ENCODE results near the gene TFAP2D. TPM values are rescaled to one million over a fixed set of nuclear protein-coding genes. Genes with fewer than 3 reads are reported as not detected.
A peak's percentile ranks its signal among the peaks of the same experiment; 100 is the strongest.

The TFAP2D gene
- total RNA-seq, 1 donor, result not detected

GRCh38 chr6:50778696-50779095 lies 65.4 kb downstream of the TFAP2D start:
- no peak overlapping the region for H3K4me3 ChIP-seq (ENCODE audit: low read length)
- no peaks in the 10 kb centered on the region for H3K4me1 ChIP-seq (ENCODE audit: insufficient read depth, low read length)
- H3K9me3 ChIP-seq (ENCODE audit: low read depth, low read length), result no peaks in the 10 kb centered on the region
- no peaks in the 10 kb centered on the region for H3K27me3 ChIP-seq (ENCODE audit: insufficient read depth, low read length)

GRCh38 chr6:50780382-50780781 lies 67.1 kb downstream of the TFAP2D start:
- Histone ChIP-seq H3K4me3 (ENCODE audit: low read length) (no peak overlapping the region), H3K4me1 (ENCODE audit: insufficient read depth, low read length) (no peaks in the 10 kb centered on the region), H3K9me3 (ENCODE audit: low read depth, low read length) (no peaks in the 10 kb centered on the region), H3K27me3 (ENCODE audit: insufficient read depth, low read length) (no peaks in the 10 kb centered on the region)

DNA sequence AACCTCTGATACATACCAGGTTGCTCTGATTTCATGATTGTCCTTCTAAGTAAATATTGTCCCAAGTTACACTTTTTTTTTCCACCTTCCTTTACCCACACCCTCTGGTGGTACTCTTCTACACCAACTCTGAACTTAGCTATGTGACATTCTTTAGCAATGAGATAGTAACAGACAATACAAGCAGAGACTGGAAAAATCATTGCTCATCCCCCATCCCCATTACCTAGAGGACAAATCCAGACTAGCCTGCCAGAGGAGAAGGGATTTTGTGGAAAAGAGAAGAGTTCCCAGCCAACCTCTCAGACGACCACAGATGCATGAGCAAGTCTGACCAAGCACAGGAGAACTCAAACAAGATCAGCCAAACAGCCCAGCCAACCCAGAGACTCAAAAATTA lies 72.6 kb downstream of the TFAP2D start:
- H3K9me3 ChIP-seq (ENCODE audit: low read depth, low read length), result no peaks in the 10 kb centered on the region
- H3K4me3 ChIP-seq (ENCODE audit: low read length), result no peak overlapping the region
- no peaks in the 10 kb centered on the region for H3K4me1 ChIP-seq (ENCODE audit: insufficient read depth, low read length)
- no peaks in the 10 kb centered on the region for H3K27me3 ChIP-seq (ENCODE audit: insufficient read depth, low read length)

DNA sequence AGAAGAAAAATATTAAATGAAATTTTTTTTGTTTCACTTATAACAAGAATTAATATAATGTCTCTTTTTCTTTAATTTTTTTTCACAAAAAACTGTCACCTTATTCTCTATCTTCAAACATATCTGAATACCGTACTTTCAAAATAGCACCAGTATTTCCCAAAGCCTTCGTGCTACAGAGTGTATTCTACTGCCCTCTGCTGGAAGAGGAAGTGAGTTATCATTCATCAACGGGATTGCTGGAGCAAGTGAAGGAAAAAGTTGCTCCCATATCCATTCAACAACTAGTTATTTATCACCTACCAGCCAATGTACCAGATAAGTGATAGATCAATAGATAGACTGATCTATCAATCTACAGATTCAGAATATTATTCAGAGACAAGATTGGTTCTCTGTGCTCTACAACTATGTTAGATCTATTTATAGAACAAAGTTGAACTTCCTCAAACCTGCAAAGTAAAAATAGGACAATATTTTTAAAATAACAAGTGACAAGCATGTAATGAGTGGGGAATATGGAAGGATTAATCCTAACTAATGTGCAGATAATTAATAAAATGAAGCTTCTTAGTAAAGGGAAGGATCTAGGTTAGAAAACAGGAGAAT lies 78.7 kb downstream of the TFAP2D start:
- Histone ChIP-seq H3K4me1 (ENCODE audit: insufficient read depth, low read length) (no peaks in the 10 kb centered on the region), H3K27me3 (ENCODE audit: insufficient read depth, low read length) (no peaks in the 10 kb centered on the region), H3K9me3 (ENCODE audit: low read depth, low read length) (no peaks in the 10 kb centered on the region), H3K4me3 (ENCODE audit: low read length) (no peak overlapping the region)

GRCh38 chr6:50792771-50793170 lies 79.4 kb downstream of the TFAP2D start:
- no peak overlapping the region for H3K4me3 ChIP-seq (ENCODE audit: low read length)
- no peaks in the 10 kb centered on the region for H3K27me3 ChIP-seq (ENCODE audit: insufficient read depth, low read length)
- no peaks in the 10 kb centered on the region for H3K9me3 ChIP-seq (ENCODE audit: low read depth, low read length)
- H3K4me1 ChIP-seq (ENCODE audit: insufficient read depth, low read length), result no peaks in the 10 kb centered on the region

DNA sequence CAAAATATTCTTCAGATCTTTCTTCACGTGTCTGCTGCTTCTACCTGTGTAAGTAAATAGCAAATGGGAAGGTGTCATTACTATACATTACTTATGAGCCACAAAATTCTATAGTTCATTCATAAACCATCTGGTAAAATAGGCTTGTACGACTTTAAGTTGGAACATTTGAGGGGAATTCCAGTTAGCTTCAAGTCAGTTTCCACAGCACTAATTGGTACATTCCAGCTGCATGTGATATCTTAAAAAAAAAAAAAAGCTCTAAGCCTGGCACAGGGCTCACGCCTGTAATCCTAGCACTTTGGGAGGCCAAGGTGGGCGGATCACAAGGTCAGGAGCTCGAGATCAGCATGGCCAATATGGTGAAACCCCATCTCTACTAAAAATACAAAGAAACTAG lies 82.2 kb downstream of the TFAP2D start:
- Histone ChIP-seq H3K4me3 (ENCODE audit: low read length) (no peak overlapping the region), H3K9me3 (ENCODE audit: low read depth, low read length) (no peaks in the 10 kb centered on the region), H3K4me1 (ENCODE audit: insufficient read depth, low read length) (no peaks in the 10 kb centered on the region)

DNA sequence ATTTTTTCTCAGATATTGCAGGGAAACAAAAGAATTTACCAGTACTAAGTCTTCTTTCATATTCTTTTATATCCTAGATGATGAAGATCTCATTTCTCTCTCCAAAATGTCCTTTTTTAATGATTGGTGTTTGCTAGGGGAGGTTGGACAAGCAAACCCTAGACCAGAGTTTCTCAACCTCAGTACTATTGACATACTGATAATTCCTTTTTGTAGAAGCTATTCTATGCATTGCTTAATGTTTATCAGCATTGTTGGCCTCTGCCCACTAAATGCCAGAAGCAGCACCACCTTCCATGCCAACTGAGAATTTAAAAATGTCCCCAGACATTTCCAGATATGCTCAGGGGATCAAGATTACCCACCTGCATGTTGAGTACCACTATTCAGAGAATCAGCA lies 91.0 kb downstream of the TFAP2D start:
- Histone ChIP-seq H3K4me3 (ENCODE audit: low read length) (no peak overlapping the region), H3K27me3 (ENCODE audit: insufficient read depth, low read length) (no peaks in the 10 kb centered on the region), H3K9me3 (ENCODE audit: low read depth, low read length) (no peaks in the 10 kb centered on the region), H3K4me1 (ENCODE audit: insufficient read depth, low read length) (no peaks in the 10 kb centered on the region)

More for the DNA sequence above, 82.2 kb downstream of the TFAP2D start:
- no peaks in the 10 kb centered on the region for H3K27me3 ChIP-seq (ENCODE audit: insufficient read depth, low read length)

DNA sequence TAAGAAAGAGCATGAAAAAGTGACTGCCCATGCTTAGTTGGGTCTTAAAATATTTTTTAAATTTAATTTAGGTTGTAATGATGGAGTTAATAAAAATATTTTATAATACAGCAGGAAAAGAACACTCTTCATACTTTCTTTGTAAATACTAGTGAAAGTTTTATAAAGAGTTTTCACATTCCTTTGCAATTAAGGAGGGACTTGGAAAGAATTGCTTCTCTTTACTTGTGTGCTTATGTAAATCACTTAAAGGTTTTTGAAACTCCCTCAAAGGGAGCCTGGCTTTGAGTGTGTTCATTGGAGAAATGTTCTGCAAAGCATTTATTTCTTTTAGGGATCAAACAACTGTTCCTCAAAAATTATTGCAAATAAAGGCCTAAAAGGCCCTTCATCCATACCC lies 93.7 kb downstream of the TFAP2D start:
- Histone ChIP-seq H3K27me3 (ENCODE audit: insufficient read depth, low read length) (no peaks in the 10 kb centered on the region), H3K9me3 (ENCODE audit: low read depth, low read length) (no peaks in the 10 kb centered on the region), H3K4me1 (ENCODE audit: insufficient read depth, low read length) (no peaks in the 10 kb centered on the region), H3K4me3 (ENCODE audit: low read length) (no peak overlapping the region)

DNA sequence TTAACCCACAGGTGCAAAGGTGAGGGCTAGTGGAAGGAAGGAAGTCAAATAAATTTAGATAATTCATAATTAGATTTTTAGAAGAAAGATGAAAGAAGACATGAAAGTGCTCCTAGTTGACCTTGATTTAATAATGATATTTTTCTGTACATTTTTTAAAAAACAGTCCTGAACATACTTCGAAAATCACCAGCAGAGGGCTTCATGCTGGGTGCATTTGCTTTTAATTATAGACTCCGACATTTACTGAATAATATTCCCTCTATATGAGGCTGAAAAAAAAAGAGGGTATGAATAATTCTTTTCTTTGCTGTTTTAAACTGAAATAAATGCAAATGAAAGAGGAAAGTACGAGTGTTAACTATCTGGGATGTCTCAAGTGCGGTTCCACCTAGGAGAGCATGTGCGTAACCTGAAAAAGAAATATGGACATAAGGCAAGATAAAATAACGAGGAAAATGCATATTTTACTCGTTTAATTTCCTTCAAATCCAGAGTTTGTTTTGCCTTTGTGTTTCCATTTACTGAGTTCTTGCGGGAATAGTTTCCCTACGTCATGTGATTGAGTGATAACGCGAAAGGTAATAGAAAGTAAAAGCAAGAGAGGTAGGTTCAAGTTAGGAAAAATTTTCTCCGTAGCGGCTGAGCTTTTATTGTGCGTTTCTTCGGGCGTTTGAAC lies 102.2 kb downstream of the TFAP2D start:
- peaks cover 61% of the 10 kb centered on the region for H3K27me3 ChIP-seq (ENCODE audit: insufficient read depth, low read length)
- H3K4me3 ChIP-seq (ENCODE audit: low read length), result peak overlapping the region; percentile 38
- H3K4me1 ChIP-seq (ENCODE audit: insufficient read depth, low read length), result no peaks in the 10 kb centered on the region
- no peaks in the 10 kb centered on the region for H3K9me3 ChIP-seq (ENCODE audit: low read depth, low read length)

GRCh38 chr6:50816115-50816675 lies 102.9 kb downstream of the TFAP2D start:
- Histone ChIP-seq H3K4me3 (ENCODE audit: low read length) (peak overlapping the region; percentile 38), H3K4me1 (ENCODE audit: insufficient read depth, low read length) (no peaks in the 10 kb centered on the region), H3K9me3 (ENCODE audit: low read depth, low read length) (no peaks in the 10 kb centered on the region), H3K27me3 (ENCODE audit: insufficient read depth, low read length) (peaks cover 67% of the 10 kb centered on the region)

- Histone ChIP-seq H3K4me3 (ENCODE audit: low read length) (no peak overlapping the region), H3K9me3 (ENCODE audit: low read depth, low read length) (no peaks in the 10 kb centered on the region), H3K4me1 (ENCODE audit: insufficient read depth, low read length) (no peaks in the 10 kb centered on the region), H3K27me3 (ENCODE audit: insufficient read depth, low read length) (peaks cover 73% of the 10 kb centered on the region)
Observed at GRCh38 chr6:50816947-50817645, 103.8 kb downstream of the TFAP2D start.

DNA sequence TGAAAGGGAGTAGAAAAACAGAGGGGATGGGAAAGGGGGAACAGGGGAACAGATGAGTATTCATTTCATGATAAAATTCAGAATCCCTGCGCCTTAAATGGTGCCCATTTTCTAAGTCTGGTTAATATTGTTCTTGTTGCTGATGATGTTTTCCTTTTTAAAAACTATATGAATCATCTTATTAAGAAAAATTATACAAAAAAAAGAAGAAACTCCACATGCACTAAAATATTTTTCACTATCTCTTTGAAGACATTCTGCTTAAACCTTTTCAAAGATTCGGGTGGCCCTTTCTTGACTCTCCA lies 104.3 kb downstream of the TFAP2D start:
- no peak overlapping the region for H3K4me3 ChIP-seq (ENCODE audit: low read length)
- no peaks in the 10 kb centered on the region for H3K4me1 ChIP-seq (ENCODE audit: insufficient read depth, low read length)
- H3K27me3 ChIP-seq (ENCODE audit: insufficient read depth, low read length), result peaks cover 78% of the 10 kb centered on the region
- no peaks in the 10 kb centered on the region for H3K9me3 ChIP-seq (ENCODE audit: low read depth, low read length)

GRCh38 chr6:50818020-50818419 lies 104.7 kb downstream of the TFAP2D start:
- H3K4me3 ChIP-seq (ENCODE audit: low read length), result no peak overlapping the region
- no peaks in the 10 kb centered on the region for H3K9me3 ChIP-seq (ENCODE audit: low read depth, low read length)
- peaks cover 82% of the 10 kb centered on the region for H3K27me3 ChIP-seq (ENCODE audit: insufficient read depth, low read length)
- H3K4me1 ChIP-seq (ENCODE audit: insufficient read depth, low read length), result no peaks in the 10 kb centered on the region

- Histone ChIP-seq H3K27me3 (ENCODE audit: insufficient read depth, low read length) (peaks cover 87% of the 10 kb centered on the region), H3K4me3 (ENCODE audit: low read length) (no peak within 1 kb of the TSS), H3K9me3 (ENCODE audit: low read depth, low read length) (no peaks in the 10 kb centered on the region), H3K4me1 (ENCODE audit: insufficient read depth, low read length) (no peaks in the 10 kb centered on the region)
Observed at GRCh38 chr6:50818673-50819072, 105.3 kb downstream of the TFAP2D start, which contains the start of gene TFAP2B. Gene TFAP2B, plus strand, starts transcription at chr6:50818871. Its CDS starts 21 bp downstream, at chr6:50818892.

DNA sequence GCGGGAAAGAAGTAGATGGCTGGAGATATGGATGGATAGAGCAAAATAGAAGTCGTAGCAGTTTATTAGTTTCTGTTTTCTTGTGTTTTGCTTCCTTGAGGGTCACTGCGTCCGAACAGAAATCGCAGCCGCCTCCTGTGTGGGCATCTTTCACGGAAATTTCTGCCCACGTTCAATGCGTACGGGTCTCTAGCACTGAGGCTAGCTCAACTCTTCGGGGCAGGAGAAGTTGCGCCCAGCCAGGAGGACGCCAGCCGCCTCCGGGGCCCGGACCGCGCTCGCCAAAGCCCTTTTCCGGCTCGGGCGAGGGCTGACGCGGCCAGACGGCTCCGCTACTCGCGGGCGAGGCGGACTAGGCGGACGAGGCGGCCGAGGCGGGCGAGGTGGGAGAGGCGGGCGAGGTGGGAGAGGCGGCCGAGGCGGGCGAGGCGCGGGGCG lies 106.2 kb downstream of the TFAP2D start:
- no peak overlapping the region for H3K4me3 ChIP-seq (ENCODE audit: low read length)
- no peaks in the 10 kb centered on the region for H3K9me3 ChIP-seq (ENCODE audit: low read depth, low read length)
- H3K27me3 ChIP-seq (ENCODE audit: insufficient read depth, low read length), result peaks cover 92% of the 10 kb centered on the region
- no peaks in the 10 kb centered on the region for H3K4me1 ChIP-seq (ENCODE audit: insufficient read depth, low read length)
